GM19035 (cell line): ENCODE data around the gene TIMM21.

Experiments
- ATAC-seq: cut with Tn5 transposase; IDR thresholded peaks from one replicate; pipeline ENCODE4 v1.9.1; 2021; ENCODE audit not compliant: unreplicated experiment

TIMM21 gene

DNA sequence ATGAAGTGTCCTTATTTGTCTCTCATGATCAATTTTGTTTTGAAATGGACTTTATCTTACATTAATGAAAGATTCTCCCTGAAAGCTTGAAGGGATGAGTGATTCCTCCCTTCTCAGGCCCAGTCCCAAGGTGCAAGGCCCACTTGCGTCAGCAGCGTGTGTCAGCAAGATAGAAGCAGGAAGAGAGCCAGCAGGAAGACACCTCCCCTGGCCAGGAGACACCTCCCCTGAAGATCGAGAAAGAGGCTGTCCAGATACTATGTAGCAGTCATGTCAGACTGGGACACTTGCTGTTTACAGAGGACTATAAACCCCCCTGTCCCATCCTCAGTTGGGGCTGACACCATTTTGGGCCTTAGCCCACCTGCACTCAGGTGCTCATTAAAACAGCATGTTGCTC lies 38.3 kb downstream of the TIMM21 start:
- no peak for ATAC-seq

DNA sequence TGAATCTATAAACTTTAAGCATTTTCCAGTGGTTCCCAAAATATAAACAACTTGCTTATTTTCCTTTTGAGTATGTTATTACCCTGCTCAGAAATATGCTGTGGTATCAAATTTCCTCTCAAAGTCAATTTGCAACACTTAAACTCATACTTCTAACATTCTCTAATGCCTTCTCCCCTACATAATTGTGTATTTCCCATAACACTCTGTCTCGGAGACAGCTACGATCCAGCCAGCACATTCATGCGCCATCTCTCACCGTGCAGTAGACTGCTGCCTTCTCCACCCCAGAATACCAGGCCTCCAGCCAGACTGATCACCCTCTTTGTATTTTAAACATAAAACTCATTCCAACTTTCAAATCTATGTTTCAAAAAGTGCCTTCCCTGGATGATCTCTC lies 41.8 kb downstream of the TIMM21 start:
- ATAC-seq: no peak

DNA sequence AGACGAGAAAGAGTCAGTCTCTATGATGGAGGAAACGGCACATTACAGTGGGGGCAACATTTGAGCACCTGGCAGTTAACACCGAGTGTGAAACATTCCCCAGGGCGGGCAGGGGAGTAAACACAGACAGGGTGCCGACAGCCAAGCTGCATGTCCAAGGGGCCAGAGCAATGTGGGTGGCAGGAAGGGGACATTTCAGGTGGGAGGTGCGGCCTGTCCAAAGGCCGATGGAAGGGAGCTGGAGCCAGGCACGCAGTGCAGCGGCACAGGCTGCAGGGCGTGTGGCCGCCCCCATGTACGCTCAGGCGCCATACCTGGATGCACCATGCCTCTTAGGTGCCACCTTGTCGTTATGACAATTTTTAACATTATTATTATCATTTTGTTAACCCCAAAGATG lies 43.3 kb downstream of the TIMM21 start:
- no peak for ATAC-seq

DNA sequence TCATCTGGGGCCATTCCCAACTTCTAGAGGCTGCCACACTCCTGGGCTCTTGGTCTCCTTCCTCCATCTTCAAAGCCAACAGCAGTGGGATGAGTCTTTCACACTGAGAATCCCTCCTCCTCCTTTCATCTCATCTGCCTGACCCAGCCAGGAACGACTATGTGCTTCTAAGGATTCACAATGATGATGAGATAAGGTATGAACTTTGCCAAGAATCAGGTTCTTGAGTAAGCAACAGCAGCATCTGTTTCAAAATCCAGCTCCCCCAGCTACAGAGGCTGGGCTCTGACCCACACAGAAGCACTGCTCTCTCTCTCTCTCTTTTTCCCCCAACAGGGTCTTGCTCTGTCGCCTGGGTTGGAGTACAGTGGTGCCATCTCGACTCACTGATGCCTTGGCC lies 46.4 kb downstream of the TIMM21 start:
- no peak for ATAC-seq

DNA sequence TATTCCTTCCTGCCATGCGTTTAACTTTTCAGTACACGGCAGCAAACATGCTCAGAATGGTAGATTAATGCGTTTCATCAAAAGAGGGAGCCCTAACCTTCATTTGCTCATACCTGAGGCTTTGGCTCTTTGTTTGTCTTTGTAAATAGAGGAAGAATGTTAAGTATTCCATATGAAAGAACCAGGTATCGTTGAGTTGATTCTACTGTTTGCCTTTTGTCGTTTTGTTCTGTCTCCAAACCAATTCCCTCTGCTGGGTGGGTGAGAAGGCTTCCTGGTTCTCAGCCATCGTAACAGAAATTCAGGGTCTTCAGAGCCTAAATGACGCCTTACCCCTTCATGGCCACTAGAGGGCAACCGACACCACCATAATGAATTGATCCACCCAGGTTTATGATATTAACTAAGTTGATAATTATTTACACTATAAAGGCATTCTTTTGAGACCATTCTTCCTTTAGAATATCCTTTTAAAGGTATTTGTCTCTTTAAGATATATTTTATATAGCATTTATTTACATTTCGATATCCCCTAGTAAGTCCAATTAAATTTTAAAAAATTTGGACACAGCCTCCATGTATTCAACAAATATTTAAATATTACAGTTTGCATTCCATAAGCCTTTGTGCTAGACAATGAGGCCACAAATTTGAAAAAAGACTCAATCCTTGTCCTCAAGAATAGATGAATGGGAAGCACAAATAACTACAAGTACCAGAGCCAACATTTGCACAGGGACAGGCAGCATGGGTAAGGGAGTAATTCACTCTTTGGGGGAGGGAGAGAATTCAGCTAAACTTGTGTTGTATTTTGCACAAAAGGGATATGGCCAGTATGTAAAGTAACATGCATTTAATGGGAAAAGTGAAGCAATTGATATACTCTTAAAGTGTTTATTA lies 48.1 kb downstream of the TIMM21 start:
- ATAC-seq: peak; percentile 85

DNA sequence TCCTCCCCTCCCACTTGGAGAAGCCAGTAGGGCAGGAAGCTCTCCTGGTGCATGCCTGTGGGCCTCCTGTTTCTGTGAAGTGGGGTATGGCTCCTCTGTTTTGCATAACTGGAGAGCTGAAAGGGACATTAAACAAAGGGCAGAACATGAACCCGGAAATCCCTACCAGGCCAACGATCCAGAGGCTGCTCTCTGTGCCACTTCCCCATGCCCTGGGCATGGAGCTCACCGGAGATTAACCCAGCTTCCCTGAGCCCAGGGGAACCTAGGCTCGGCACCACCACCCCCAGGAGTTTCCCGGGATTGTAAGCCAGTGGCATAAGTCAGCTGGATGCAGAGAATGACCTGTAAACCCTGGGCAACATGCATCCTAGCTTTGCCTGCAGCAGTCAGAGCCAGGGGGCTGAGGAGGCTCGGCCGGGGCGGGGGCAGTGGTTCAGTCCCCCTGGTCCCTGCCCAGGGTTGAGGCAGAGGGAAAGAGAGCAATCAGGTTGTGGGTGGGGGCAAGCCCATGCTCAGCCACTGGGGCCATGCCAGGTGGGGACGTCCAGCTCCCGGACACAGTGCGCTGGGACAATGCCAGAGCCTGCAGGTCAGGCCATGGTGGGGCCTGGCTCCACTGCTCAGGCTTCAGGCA lies 49.5 kb downstream of the TIMM21 start:
- ATAC-seq: no peak

DNA sequence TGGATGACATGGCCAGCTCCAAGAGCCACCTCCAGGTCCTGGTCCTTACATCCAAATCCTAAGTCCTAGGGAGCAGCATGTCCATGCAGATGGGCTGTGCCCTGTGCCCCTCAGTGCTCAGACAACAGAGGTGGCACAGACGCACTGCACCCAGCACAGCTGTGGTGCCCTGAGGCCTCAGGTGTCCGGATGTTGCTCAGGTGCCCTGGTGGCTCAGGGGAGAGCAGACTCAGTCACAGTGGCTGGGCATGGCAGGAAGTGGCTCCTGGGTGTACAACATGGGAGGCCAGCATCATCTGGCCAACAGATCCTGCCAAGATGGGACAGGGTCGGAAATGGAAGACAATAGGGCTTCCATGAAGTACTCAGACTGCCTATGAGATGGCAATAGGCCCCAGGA lies 50.1 kb downstream of the TIMM21 start:
- no peak for ATAC-seq

DNA sequence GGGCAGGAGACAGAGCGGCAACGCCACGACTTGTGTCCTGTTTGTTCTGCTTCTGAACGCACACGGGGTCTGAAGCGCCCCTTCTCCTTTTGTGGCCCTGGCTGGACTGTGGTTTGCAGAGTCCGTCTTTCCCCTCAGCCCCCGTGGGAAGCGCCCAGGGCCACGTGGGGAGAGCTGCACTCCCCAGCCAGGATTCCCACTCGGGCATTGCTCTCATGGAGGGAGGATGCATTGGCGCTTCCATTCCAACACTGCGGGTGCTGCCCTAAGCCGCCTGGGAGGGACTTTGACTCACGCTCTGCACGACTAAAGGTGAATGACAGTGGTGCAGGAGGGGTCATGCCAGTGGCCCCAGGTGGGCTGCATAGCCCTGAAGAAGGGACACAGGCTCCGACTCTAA lies 52.5 kb downstream of the TIMM21 start:
- ATAC-seq: no peak

DNA sequence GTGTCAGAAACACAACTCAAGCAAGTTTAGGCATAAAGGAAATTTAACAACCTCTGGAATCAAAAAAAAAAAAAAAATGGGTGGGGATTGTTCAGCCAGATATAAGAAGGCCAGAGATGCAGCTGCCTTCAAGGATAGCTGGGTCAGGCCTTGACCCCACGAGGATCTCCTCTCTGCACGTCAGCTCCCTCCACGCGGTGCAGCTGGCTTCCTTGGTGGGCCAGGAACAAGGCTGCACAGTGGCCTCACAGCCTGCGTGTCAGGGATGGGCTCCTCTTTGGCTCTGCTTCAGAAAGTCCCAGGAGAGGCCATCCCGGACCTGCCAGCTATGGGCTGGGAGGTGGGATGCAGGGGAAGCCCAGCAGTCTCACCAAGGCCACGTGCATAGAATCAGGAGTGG lies 55.5 kb downstream of the TIMM21 start:
- no peak for ATAC-seq

DNA sequence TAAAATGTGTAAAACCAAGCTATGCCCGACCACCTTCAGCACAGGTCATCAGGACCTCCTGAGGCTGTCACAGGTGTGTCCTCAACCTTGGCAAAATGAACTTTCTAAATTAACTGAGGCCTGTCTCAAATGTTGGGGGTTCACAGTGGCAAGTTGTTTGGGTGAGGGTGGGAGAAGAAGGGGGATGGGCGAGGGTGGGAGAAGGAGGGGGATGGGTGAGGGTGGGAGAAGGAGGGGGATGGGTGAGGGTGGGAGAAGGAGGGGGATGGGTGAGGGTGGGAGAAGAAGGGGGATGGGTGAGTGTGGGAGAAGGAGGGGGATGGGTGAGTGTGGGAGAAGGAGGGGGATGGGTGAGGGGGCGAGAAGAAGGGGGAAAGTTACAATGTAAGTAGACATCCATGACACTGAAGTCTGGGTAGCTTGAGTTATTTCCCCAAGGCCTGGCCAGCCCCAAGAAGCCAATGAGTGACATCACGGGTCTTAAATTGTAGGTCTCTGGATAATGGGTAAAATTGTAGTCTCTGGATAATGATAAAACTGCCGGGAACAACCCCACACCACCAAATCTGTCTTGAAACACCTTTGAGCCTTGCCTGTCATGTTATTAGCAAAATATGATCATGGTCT lies 56.3 kb downstream of the TIMM21 start:
- ATAC-seq: no peak
